Liver (tissue), 9 donors: Measurements from ENCODE around the gene SHC3. TPM values are rescaled to one million over a fixed set of nuclear protein-coding genes. Genes with fewer than 3 reads are reported as not detected.

Experiments used
- DNase-seq: peaks from one replicate; pipeline ENCODE4 v3.0.0-alpha.2; 2017; ENCODE audit warnings: low spot score
- H3K27ac ChIP-seq, 2 donors: one replicate each; pipeline ENCODE4 v1.7.0; 2013; ENCODE audit warnings: inconsistent platforms in 2 of 2, low read length in 2 of 2, control low read depth in 1 of 2, low read depth in 1 of 2, mild to moderate bottlenecking in 1 of 2
- H3K27me3 ChIP-seq, 4 donors: one replicate each; pipeline versions ENCODE4 v1.6.1 to v1.7.0; 2013; ENCODE audit warnings: low read length in 3 of 4, inconsistent platforms in 1 of 4, mild to moderate bottlenecking in 1 of 4, moderate library complexity in 1 of 4; ENCODE audit not compliant: control insufficient read depth in 4 of 4, insufficient read depth in 4 of 4
- H3K36me3 ChIP-seq, 4 donors: one replicate each; pipeline versions ENCODE4 v1.6.1 to v1.7.0; 2013; ENCODE audit warnings: low read length in 3 of 4, mild to moderate bottlenecking in 3 of 4, low read depth in 1 of 4, moderate library complexity in 1 of 4; ENCODE audit not compliant: control insufficient read depth in 4 of 4, insufficient read depth in 3 of 4
- H3K4me1 ChIP-seq, 4 donors: one replicate each; pipeline versions ENCODE4 v1.6.1 to v1.7.0; 2013; ENCODE audit warnings: low read length in 3 of 4, mild to moderate bottlenecking in 3 of 4, moderate library complexity in 1 of 4; ENCODE audit not compliant: control insufficient read depth in 4 of 4, insufficient read depth in 4 of 4
- H3K4me3 ChIP-seq, 3 donors: one replicate each; pipeline versions ENCODE4 v1.6.1 to v1.7.0; 2013; ENCODE audit warnings: low read length in 3 of 3, control low read depth in 1 of 3, low read depth in 1 of 3, mild to moderate bottlenecking in 1 of 3
- H3K9ac ChIP-seq, 2 donors: one replicate each; pipeline ENCODE4 v1.7.0; 2013; ENCODE audit warnings: low read length in 2 of 2, mild to moderate bottlenecking in 2 of 2, moderate library complexity in 2 of 2, control low read depth in 1 of 2, low read depth in 1 of 2
- H3K9me3 ChIP-seq, 4 donors: one replicate each; pipeline versions ENCODE4 v1.6.1 to v1.7.0; 2013; ENCODE audit warnings: low read length in 3 of 4; ENCODE audit not compliant: control insufficient read depth in 4 of 4
- EGR1 ChIP-seq, 2 donors: IDR thresholded peaks; 2 replicates each; pipeline ENCODE4 v1.6.1; 2016 to 2018; ENCODE audit warnings: antibody characterized with exemption in 2 of 2, low read depth in 2 of 2
- FOXA1 ChIP-seq: IDR thresholded peaks from 2 replicates; pipeline ENCODE4 v1.6.1; 2016; ENCODE audit warnings: antibody characterized with exemption
- FOXA2 ChIP-seq: IDR thresholded peaks from 2 replicates; pipeline ENCODE4 v1.6.1; 2016; ENCODE audit warnings: antibody characterized with exemption
- GABPA ChIP-seq, 2 donors: IDR thresholded peaks in 1 of 2; conservative IDR thresholded peaks in 1 of 2; 2 replicates each; pipeline ENCODE4 v1.6.1; 2016; ENCODE audit warnings: antibody characterized with exemption in 2 of 2, mild to moderate bottlenecking in 1 of 2, moderate library complexity in 1 of 2
- HNF4A ChIP-seq, 2 donors: conservative IDR thresholded peaks; 2 replicates each; pipeline ENCODE4 v1.6.1; 2016; ENCODE audit warnings: antibody characterized with exemption in 2 of 2, mild to moderate bottlenecking in 2 of 2
- HNF4G ChIP-seq: IDR thresholded peaks from 2 replicates; pipeline ENCODE4 v1.6.1; 2016; ENCODE audit warnings: antibody characterized with exemption
- JUND ChIP-seq, 2 donors: IDR thresholded peaks; 2 replicates each; pipeline ENCODE4 v1.6.1; 2016; ENCODE audit warnings: antibody characterized with exemption in 2 of 2
- MAX ChIP-seq: IDR thresholded peaks from 2 replicates; pipeline ENCODE4 v1.6.1; 2016; ENCODE audit warnings: antibody characterized with exemption
- NR2F2 ChIP-seq: IDR thresholded peaks from 2 replicates; pipeline ENCODE4 v1.6.1; 2016; ENCODE audit warnings: antibody characterized with exemption
- RAD21 ChIP-seq, 2 donors: IDR thresholded peaks; 2 replicates each; pipeline ENCODE4 v1.6.1; 2016; ENCODE audit warnings: antibody characterized with exemption in 2 of 2, mild to moderate bottlenecking in 2 of 2
- RXRA ChIP-seq, 2 donors: IDR thresholded peaks; 2 replicates each; pipeline ENCODE4 v1.6.1; 2017 to 2018; ENCODE audit warnings: antibody characterized with exemption in 2 of 2, mild to moderate bottlenecking in 1 of 2
- SP1 ChIP-seq: IDR thresholded peaks from 2 replicates; pipeline ENCODE4 v1.6.1; 2018; ENCODE audit warnings: antibody characterized with exemption, mild to moderate bottlenecking
- TAF1 ChIP-seq: conservative IDR thresholded peaks from 2 replicates; pipeline ENCODE4 v1.6.1; 2016; ENCODE audit warnings: antibody characterized with exemption, mild to moderate bottlenecking
- YY1 ChIP-seq: IDR thresholded peaks from 2 replicates; pipeline ENCODE4 v1.6.1; 2016; ENCODE audit warnings: antibody characterized with exemption, mild to moderate bottlenecking
- ZBTB33 ChIP-seq: IDR thresholded peaks from 2 replicates; pipeline ENCODE4 v1.6.1; 2016; ENCODE audit warnings: antibody characterized with exemption
- WGBS: extraction: QIAGEN DNeasy Blood & Tissue Kit; methylation state at CpG from one replicate; pipeline ENCODE4 v1.1.7; 2013; 5-methylcytosine and 5-hydroxymethylcytosine counted together
- polyA plus RNA-seq, 2 donors: library from polyadenylated mRNA; stranded (reverse) in 1 of 2; unstranded in 1 of 2; fragments of 200-250 nt in 1 of 2; fragments of >200 nt in 1 of 2; fragmentation: Nextera tagmentation in 1 of 2; extraction: Ambion mirVana in 1 of 2; gene quantifications; one replicate each; pipeline versions ENCODE4 v1.2.1 to v1.2.3, GENCODE V29; 2013 to 2015
- total RNA-seq, 2 donors: library from RNA; depleted of rRNA; stranded (reverse); fragments of >200 nt; gene quantifications; one replicate each; pipeline ENCODE4 v1.2.3, GENCODE V29; 2014
- TF ChIP-seq, protein P1 (sequence below): IDR thresholded peaks from 2 replicates; pipeline ENCODE4 v1.6.1; 2016; ENCODE audit warnings: antibody characterized with exemption, mild to moderate bottlenecking
- TF ChIP-seq, protein P2 (sequence below): IDR thresholded peaks from 2 replicates; pipeline ENCODE4 v1.6.1; 2016; ENCODE audit warnings: antibody characterized with exemption
- donor health status: healthy.
- donor health status: healthy.
- donor health status: healthy.
- donor health status: healthy.
- donor health status: healthy.

Gene SHC3
- total and polyA plus RNA-seq, 4 donors = 0.03 to 0.08 (median 0.04) TPM

- Histone ChIP-seq H3K27ac (no peak overlapping the region), H3K9me3 (no peaks in the 10 kb centered on the region), H3K27me3 (peaks cover 0 to 3% (median 0%) of the 10 kb centered on the region in 4 donors), H3K4me3 (no peak overlapping the region), H3K36me3 (no peaks in the 10 kb centered on the region), H3K4me1 (peaks cover 0 to 11% (median 6%) of the 10 kb centered on the region in 4 donors), H3K9ac (no peak overlapping the region)
- DNase-seq = no peak
- TF ChIP-seq RAD21 (IDR thresholded peaks at IDR 0.05) (no peak), ZBTB33 (no peak), YY1 (no peak), FOXA2 (no peak), TAF1 (no peak), JUND (IDR thresholded peaks at IDR 0.05) (no peak), RXRA (IDR thresholded peaks at IDR 0.05) (no peak), HNF4A (conservative IDR thresholded peaks at IDR 0.05) (no peak), MAX (no peak), NR2F2 (no peak), GABPA (IDR thresholded peaks at IDR 0.05 in 1 of 2, conservative IDR thresholded peaks at IDR 0.05 in 1 of 2) (no peak)
- TF ChIP-seq, protein P1, sequence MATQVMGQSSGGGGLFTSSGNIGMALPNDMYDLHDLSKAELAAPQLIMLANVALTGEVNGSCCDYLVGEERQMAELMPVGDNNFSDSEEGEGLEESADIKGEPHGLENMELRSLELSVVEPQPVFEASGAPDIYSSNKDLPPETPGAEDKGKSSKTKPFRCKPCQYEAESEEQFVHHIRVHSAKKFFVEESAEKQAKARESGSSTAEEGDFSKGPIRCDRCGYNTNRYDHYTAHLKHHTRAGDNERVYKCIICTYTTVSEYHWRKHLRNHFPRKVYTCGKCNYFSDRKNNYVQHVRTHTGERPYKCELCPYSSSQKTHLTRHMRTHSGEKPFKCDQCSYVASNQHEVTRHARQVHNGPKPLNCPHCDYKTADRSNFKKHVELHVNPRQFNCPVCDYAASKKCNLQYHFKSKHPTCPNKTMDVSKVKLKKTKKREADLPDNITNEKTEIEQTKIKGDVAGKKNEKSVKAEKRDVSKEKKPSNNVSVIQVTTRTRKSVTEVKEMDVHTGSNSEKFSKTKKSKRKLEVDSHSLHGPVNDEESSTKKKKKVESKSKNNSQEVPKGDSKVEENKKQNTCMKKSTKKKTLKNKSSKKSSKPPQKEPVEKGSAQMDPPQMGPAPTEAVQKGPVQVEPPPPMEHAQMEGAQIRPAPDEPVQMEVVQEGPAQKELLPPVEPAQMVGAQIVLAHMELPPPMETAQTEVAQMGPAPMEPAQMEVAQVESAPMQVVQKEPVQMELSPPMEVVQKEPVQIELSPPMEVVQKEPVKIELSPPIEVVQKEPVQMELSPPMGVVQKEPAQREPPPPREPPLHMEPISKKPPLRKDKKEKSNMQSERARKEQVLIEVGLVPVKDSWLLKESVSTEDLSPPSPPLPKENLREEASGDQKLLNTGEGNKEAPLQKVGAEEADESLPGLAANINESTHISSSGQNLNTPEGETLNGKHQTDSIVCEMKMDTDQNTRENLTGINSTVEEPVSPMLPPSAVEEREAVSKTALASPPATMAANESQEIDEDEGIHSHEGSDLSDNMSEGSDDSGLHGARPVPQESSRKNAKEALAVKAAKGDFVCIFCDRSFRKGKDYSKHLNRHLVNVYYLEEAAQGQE = no peak
- WGBS = 80% methylated on average over 6 of the region's 6 CpGs
Measured at GRCh38 chr9:89002987-89003386, 175.6 kb downstream of the SHC3 start.

DNA sequence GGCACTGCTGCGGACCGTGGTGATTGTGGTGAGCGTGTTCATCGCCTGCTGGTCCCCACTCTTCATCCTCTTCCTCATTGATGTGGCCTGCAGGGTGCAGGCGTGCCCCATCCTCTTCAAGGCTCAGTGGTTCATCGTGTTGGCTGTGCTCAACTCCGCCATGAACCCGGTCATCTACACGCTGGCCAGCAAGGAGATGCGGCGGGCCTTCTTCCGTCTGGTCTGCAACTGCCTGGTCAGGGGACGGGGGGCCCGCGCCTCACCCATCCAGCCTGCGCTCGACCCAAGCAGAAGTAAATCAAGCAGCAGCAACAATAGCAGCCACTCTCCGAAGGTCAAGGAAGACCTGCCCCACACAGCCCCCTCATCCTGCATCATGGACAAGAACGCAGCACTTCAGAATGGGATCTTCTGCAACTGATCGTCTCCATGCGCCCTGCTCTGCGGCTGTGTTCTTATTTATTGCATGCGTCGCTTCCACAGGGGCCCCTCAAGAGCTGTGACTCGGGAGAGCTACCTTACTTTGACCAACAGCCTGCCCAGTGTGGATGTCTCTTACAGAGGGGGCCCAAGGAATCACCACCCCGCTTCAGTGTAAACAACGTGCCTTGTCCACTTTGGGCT is 176.6 kb downstream of the SHC3 start:
- WGBS = 91% methylated on average over 27 of the region's 27 CpGs
- no peaks in the 10 kb centered on the region for H3K36me3 ChIP-seq
- no peaks in the 10 kb centered on the region for H3K9me3 ChIP-seq
- no peak overlapping the region for H3K9ac ChIP-seq
- no peak overlapping the region for H3K4me3 ChIP-seq
- peaks cover 0 to 11% (median 8%) of the 10 kb centered on the region in 4 donors for H3K4me1 ChIP-seq
- no peak for DNase-seq
- H3K27me3 ChIP-seq = peaks cover 0 to 3% (median 0%) of the 10 kb centered on the region in 4 donors
- H3K27ac ChIP-seq = no peak overlapping the region
- TF ChIP-seq ZBTB33 (no peak), GABPA (IDR thresholded peaks at IDR 0.05 in 1 of 2, conservative IDR thresholded peaks at IDR 0.05 in 1 of 2) (no peak), NR2F2 (no peak), SP1 (no peak), FOXA1 (no peak), EGR1 (IDR thresholded peaks at IDR 0.05; ENCODE audit: low read depth in 2 of 2) (no peak), HNF4G (no peak), RAD21 (IDR thresholded peaks at IDR 0.05) (no peak), FOXA2 (no peak), JUND (IDR thresholded peaks at IDR 0.05) (no peak), YY1 (no peak), TAF1 (no peak), MAX (no peak), HNF4A (conservative IDR thresholded peaks at IDR 0.05) (no peak)
- TF ChIP-seq, protein P1 = no peak
- TF ChIP-seq, protein P2, sequence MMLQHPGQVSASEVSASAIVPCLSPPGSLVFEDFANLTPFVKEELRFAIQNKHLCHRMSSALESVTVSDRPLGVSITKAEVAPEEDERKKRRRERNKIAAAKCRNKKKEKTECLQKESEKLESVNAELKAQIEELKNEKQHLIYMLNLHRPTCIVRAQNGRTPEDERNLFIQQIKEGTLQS = no peak
